GM23338 (cell line): ENCODE results near the gene CCND1. TPM values are rescaled to one million over a fixed set of nuclear protein-coding genes. Genes with fewer than 3 reads are reported as not detected.

Experiments used
- ATAC-seq: fragments of 200-7000 bp; cut with Tn5 transposase; 3 replicates; pipeline ENCODE4 v1.9.1; 2020
- DNase-seq: peaks from one replicate; pipeline ENCODE4 v3.0.0-alpha.2; 2015; ENCODE audit warnings: low spot score
- H2AFZ ChIP-seq: fragments of 200-600 bp; sonication (generic); 2 replicates; pipeline ENCODE4 v1.8.0; 2016; ENCODE audit warnings: antibody characterized with exemption, mild to moderate bottlenecking, moderate library complexity
- H3F3A ChIP-seq: fragments of 200-600 bp; sonication (generic); replicated peaks from 2 replicates; pipeline ENCODE4 v1.8.0; 2017; ENCODE audit warnings: antibody characterized with exemption, mixed run types, low read depth
- H3K27ac ChIP-seq: fragments of 200-600 bp; sonication (generic); 2 replicates; pipeline ENCODE4 v1.6.1; 2016; ENCODE audit warnings: low read depth
- H3K27me3 ChIP-seq: fragments of 200-600 bp; sonication (generic); 2 replicates; pipeline ENCODE4 v1.8.0; 2016; ENCODE audit warnings: mild to moderate bottlenecking, mixed run types, moderate library complexity; ENCODE audit not compliant: insufficient read depth
- H3K36me3 ChIP-seq: fragments of 200-600 bp; sonication (generic); 2 replicates; pipeline ENCODE4 v1.8.0; 2016; ENCODE audit warnings: mild to moderate bottlenecking; ENCODE audit not compliant: insufficient read depth
- H3K4me1 ChIP-seq: fragments of 200-600 bp; sonication (generic); 2 replicates; pipeline ENCODE4 v1.8.0; 2016; ENCODE audit warnings: mild to moderate bottlenecking, moderate library complexity; ENCODE audit not compliant: insufficient read depth
- H3K4me2 ChIP-seq: fragments of 200-600 bp; sonication (generic); 2 replicates; pipeline ENCODE4 v1.7.1; 2017; ENCODE audit warnings: mixed run types
- H3K4me3 ChIP-seq: fragments of 200-600 bp; sonication (generic); 2 replicates; pipeline ENCODE4 v1.6.1; 2016; ENCODE audit warnings: mixed run types
- H3K79me2 ChIP-seq: fragments of 200-600 bp; sonication (generic); replicated peaks from 2 replicates; pipeline ENCODE4 v1.8.0; 2017; ENCODE audit warnings: mild to moderate bottlenecking; ENCODE audit not compliant: insufficient read depth
- H3K9me2 ChIP-seq: fragments of 200-600 bp; sonication (generic); 2 replicates; pipeline ENCODE4 v1.8.0; 2017; ENCODE audit not compliant: insufficient read depth
- H4K20me1 ChIP-seq: fragments of 200-600 bp; sonication (generic); replicated peaks from 2 replicates; pipeline ENCODE4 v1.8.0; 2017; ENCODE audit warnings: mild to moderate bottlenecking; ENCODE audit not compliant: insufficient read depth
- H3K27ac Mint-ChIP-seq: 2 replicates; pipeline ENCODE4 v1.8.0; 2020; ENCODE audit warnings: inconsistent platforms, mild to moderate bottlenecking, moderate library complexity, mixed read lengths
- H3K27me3 Mint-ChIP-seq: 3 replicates; pipeline ENCODE4 v1.8.0; 2022; ENCODE audit warnings: low read depth, mild to moderate bottlenecking, moderate library complexity, mixed read lengths, inconsistent platforms; ENCODE audit not compliant: insufficient read depth, poor library complexity
- H3K36me3 Mint-ChIP-seq: 3 replicates; pipeline ENCODE4 v1.8.0; 2021; ENCODE audit warnings: low read depth, mild to moderate bottlenecking, inconsistent platforms, moderate library complexity, mixed read lengths
- H3K4me1 Mint-ChIP-seq: 3 replicates; pipeline ENCODE4 v1.8.0; 2020; ENCODE audit warnings: mild to moderate bottlenecking, inconsistent platforms, mixed read lengths
- H3K4me3 Mint-ChIP-seq: 3 replicates; pipeline ENCODE4 v1.8.0; 2021; ENCODE audit warnings: moderate library complexity, mild to moderate bottlenecking, inconsistent platforms, mixed read lengths
- H3K9me3 Mint-ChIP-seq: 3 replicates; pipeline ENCODE4 v1.8.0; 2020; ENCODE audit warnings: moderate library complexity, mild to moderate bottlenecking, inconsistent platforms, mixed read lengths
- CREB1 ChIP-seq: fragments of 250-450 bp; sonication (Bioruptor Pico); IDR thresholded peaks from 2 replicates; pipeline ENCODE4 v1.5.0; 2020; ENCODE audit warnings: low read depth, mild to moderate bottlenecking, moderate library complexity
- EZH2 ChIP-seq: fragments of 200-600 bp; sonication (generic); IDR thresholded peaks from one replicate; pipeline ENCODE4 v1.8.0; 2017; ENCODE audit warnings: antibody characterized with exemption, mild to moderate bottlenecking, low read depth; ENCODE audit not compliant: unreplicated experiment
- EZH2phosphoT487 ChIP-seq: fragments of 200-600 bp; sonication (generic); IDR thresholded peaks from one replicate; pipeline ENCODE4 v1.8.1; 2018; ENCODE audit warnings: antibody characterized with exemption; ENCODE audit not compliant: unreplicated experiment
- JUNB ChIP-seq: IDR thresholded peaks from one replicate; pipeline ENCODE4 v1.6.1; 2016; ENCODE audit warnings: antibody characterized with exemption; ENCODE audit not compliant: unreplicated experiment
- NANOG ChIP-seq: IDR thresholded peaks from 2 replicates; pipeline ENCODE4 v1.6.1; 2016; ENCODE audit warnings: antibody characterized with exemption, borderline replicate concordance
- POLR2AphosphoS5 ChIP-seq: IDR thresholded peaks from 2 replicates; pipeline ENCODE4 v1.6.1; 2016; ENCODE audit warnings: antibody characterized with exemption, low read depth
- STAT1 ChIP-seq: IDR thresholded peaks from one replicate; pipeline ENCODE4 v1.6.1; 2016; ENCODE audit warnings: antibody characterized with exemption; ENCODE audit not compliant: unreplicated experiment
- ZNF114 ChIP-seq: fragments of 250-450 bp; sonication (Bioruptor Pico); IDR thresholded peaks from 2 replicates; pipeline ENCODE4 v1.5.0; 2020; ENCODE audit warnings: mild to moderate bottlenecking, moderate library complexity
- ZNF331 ChIP-seq: fragments of 250-450 bp; sonication (Bioruptor Pico); IDR thresholded peaks from 2 replicates; pipeline ENCODE4 v1.5.0; 2020; ENCODE audit warnings: low read depth, mild to moderate bottlenecking, moderate library complexity
- polyA plus RNA-seq: library from polyadenylated mRNA; unstranded; fragments of >200 nt; fragmentation: Nextera tagmentation; extraction: Ambion mirVana; gene quantifications from 2 replicates; pipeline ENCODE4 v1.2.1, GENCODE V29; 2016
- total RNA-seq: library from RNA; depleted of rRNA; stranded (reverse); fragments of >200 nt; shearing (Covaris generic); gene quantifications from 2 replicates; pipeline ENCODE4 v1.2.3, GENCODE V29; 2014
- TF ChIP-seq, protein P1 (sequence below): fragments of 250-450 bp; sonication (Bioruptor Pico); IDR thresholded peaks from 2 replicates; pipeline ENCODE4 v1.5.0; 2020; ENCODE audit warnings: mild to moderate bottlenecking, moderate library complexity
- TF ChIP-seq, protein P2 (sequence below): IDR thresholded peaks from 2 replicates; pipeline ENCODE4 v1.6.1; 2016; ENCODE audit warnings: antibody characterized with exemption
- TF ChIP-seq, protein P3 (sequence below), 2 experiments: fragments of 200-600 bp in 1 of 2; sonication (generic) in 1 of 2; conservative IDR thresholded peaks; 2 replicates each; pipeline versions ENCODE4 v1.5.1 to v1.6.1; 2016 to 2017; ENCODE audit warnings: antibody characterized with exemption in 2 of 2, low read depth in 2 of 2, mild to moderate bottlenecking in 2 of 2, moderate library complexity in 1 of 2
- TF ChIP-seq, protein P4 (sequence below): IDR thresholded peaks from one replicate; pipeline ENCODE4 v1.6.1; 2018; ENCODE audit warnings: antibody characterized with exemption; ENCODE audit not compliant: unreplicated experiment

Gene CCND1
- total and polyA plus RNA-seq, 2 experiments from 2014 or later: 109 to 183 TPM

DNA sequence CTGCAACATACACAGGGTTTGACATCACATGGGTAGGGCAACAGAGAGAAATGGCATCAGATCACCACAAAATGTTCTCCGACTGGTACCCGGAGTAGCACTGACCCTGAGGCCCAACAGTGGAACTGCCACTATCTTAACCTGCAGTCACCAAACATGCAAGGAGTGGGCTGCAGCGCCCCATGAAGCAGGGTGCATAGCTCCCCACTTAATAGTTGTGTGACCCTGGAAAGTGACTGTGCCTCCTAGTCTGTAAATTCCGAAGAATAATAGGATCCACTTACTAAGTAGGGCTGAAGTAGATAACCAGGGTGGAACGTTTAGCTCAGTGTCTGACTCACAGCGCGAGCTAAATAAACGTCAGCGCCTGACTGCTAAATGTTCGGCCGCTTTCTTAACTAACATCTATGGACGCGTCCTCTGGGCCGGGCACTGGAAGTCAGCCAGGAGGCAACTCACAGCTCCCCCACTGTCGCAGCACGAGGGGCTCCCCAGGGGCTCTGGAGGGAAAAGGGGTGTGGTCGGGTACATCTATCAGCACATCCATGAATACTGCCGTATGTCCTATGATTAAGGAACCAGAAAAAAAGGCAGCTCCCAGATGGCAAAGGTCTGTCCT lies 33.4 kb downstream of the CCND1 start:
- no peak overlapping the region for H3K27ac Mint-ChIP-seq
- H3K9me2 ChIP-seq: no peaks in the 10 kb centered on the region
- H3K27me3 Mint-ChIP-seq: peaks cover 7% of the 10 kb centered on the region
- DNase-seq (peak; percentile 17), ATAC-seq (peak; percentile 6; the same call in 2 of the 3 replicates)
- no peaks in the 10 kb centered on the region for H3K27me3 ChIP-seq
- peaks cover 13% of the 10 kb centered on the region; the same call in 1 of the 2 replicates for H3F3A ChIP-seq
- H3K4me1 ChIP-seq: peaks cover 6% of the 10 kb centered on the region
- H3K36me3 ChIP-seq: peaks cover 1% of the 10 kb centered on the region; the same call in 1 of the 2 replicates
- H3K4me3 Mint-ChIP-seq: peak overlapping the region; percentile 91
- peaks cover 30% of the 10 kb centered on the region for H3K79me2 ChIP-seq
- no peak overlapping the region for H3K27ac ChIP-seq
- H4K20me1 ChIP-seq: peaks cover 4% of the 10 kb centered on the region; the same call in 1 of the 2 replicates
- H3K9me3 Mint-ChIP-seq: no peaks in the 10 kb centered on the region
- peak overlapping the region; percentile 99 for H3K4me2 ChIP-seq
- H3K4me1 Mint-ChIP-seq: peaks cover 10% of the 10 kb centered on the region; the same call in 2 of the 3 replicates
- H3K36me3 Mint-ChIP-seq: peaks cover 28% of the 10 kb centered on the region
- TF ChIP-seq, protein P1, sequence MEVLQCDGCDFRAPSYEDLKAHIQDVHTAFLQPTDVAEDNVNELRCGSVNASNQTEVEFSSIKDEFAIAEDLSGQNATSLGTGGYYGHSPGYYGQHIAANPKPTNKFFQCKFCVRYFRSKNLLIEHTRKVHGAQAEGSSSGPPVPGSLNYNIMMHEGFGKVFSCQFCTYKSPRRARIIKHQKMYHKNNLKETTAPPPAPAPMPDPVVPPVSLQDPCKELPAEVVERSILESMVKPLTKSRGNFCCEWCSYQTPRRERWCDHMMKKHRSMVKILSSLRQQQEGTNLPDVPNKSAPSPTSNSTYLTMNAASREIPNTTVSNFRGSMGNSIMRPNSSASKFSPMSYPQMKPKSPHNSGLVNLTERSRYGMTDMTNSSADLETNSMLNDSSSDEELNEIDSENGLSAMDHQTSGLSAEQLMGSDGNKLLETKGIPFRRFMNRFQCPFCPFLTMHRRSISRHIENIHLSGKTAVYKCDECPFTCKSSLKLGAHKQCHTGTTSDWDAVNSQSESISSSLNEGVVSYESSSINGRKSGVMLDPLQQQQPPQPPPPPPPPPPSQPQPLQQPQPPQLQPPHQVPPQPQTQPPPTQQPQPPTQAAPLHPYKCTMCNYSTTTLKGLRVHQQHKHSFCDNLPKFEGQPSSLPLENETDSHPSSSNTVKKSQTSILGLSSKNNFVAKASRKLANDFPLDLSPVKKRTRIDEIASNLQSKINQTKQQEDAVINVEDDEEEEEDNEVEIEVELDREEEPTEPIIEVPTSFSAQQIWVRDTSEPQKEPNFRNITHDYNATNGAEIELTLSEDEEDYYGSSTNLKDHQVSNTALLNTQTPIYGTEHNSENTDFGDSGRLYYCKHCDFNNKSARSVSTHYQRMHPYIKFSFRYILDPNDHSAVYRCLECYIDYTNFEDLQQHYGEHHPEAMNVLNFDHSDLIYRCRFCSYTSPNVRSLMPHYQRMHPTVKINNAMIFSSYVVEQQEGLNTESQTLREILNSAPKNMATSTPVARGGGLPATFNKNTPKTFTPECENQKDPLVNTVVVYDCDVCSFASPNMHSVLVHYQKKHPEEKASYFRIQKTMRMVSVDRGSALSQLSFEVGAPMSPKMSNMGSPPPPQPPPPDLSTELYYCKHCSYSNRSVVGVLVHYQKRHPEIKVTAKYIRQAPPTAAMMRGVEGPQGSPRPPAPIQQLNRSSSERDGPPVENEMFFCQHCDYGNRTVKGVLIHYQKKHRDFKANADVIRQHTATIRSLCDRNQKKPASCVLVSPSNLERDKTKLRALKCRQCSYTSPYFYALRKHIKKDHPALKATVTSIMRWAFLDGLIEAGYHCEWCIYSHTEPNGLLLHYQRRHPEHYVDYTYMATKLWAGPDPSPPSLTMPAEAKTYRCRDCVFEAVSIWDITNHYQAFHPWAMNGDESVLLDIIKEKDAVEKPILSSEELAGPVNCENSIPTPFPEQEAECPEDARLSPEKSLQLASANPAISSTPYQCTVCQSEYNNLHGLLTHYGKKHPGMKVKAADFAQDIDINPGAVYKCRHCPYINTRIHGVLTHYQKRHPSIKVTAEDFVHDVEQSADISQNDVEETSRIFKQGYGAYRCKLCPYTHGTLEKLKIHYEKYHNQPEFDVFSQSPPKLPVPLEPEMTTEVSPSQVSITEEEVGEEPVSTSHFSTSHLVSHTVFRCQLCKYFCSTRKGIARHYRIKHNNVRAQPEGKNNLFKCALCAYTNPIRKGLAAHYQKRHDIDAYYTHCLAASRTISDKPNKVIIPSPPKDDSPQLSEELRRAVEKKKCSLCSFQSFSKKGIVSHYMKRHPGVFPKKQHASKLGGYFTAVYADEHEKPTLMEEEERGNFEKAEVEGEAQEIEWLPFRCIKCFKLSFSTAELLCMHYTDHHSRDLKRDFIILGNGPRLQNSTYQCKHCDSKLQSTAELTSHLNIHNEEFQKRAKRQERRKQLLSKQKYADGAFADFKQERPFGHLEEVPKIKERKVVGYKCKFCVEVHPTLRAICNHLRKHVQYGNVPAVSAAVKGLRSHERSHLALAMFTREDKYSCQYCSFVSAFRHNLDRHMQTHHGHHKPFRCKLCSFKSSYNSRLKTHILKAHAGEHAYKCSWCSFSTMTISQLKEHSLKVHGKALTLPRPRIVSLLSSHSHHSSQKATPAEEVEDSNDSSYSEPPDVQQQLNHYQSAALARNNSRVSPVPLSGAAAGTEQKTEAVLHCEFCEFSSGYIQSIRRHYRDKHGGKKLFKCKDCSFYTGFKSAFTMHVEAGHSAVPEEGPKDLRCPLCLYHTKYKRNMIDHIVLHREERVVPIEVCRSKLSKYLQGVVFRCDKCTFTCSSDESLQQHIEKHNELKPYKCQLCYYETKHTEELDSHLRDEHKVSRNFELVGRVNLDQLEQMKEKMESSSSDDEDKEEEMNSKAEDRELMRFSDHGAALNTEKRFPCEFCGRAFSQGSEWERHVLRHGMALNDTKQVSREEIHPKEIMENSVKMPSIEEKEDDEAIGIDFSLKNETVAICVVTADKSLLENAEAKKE (CRISPR knock-in tag): no peak
- TF ChIP-seq, protein P2, sequence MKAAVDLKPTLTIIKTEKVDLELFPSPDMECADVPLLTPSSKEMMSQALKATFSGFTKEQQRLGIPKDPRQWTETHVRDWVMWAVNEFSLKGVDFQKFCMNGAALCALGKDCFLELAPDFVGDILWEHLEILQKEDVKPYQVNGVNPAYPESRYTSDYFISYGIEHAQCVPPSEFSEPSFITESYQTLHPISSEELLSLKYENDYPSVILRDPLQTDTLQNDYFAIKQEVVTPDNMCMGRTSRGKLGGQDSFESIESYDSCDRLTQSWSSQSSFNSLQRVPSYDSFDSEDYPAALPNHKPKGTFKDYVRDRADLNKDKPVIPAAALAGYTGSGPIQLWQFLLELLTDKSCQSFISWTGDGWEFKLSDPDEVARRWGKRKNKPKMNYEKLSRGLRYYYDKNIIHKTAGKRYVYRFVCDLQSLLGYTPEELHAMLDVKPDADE: no peak
- TF ChIP-seq EZH2: no peak
- no peak for TF ChIP-seq NANOG
- TF ChIP-seq POLR2AphosphoS5: no peak
- TF ChIP-seq STAT1: no peak
- TF ChIP-seq, protein P3, sequence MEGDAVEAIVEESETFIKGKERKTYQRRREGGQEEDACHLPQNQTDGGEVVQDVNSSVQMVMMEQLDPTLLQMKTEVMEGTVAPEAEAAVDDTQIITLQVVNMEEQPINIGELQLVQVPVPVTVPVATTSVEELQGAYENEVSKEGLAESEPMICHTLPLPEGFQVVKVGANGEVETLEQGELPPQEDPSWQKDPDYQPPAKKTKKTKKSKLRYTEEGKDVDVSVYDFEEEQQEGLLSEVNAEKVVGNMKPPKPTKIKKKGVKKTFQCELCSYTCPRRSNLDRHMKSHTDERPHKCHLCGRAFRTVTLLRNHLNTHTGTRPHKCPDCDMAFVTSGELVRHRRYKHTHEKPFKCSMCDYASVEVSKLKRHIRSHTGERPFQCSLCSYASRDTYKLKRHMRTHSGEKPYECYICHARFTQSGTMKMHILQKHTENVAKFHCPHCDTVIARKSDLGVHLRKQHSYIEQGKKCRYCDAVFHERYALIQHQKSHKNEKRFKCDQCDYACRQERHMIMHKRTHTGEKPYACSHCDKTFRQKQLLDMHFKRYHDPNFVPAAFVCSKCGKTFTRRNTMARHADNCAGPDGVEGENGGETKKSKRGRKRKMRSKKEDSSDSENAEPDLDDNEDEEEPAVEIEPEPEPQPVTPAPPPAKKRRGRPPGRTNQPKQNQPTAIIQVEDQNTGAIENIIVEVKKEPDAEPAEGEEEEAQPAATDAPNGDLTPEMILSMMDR (conservative IDR thresholded peaks at IDR 0.05; ENCODE audit: low read depth in 2 of 2): no peak
- no peak for TF ChIP-seq EZH2phosphoT487
- TF ChIP-seq ZNF331 (CRISPR knock-in tag): no peak
- TF ChIP-seq CREB1 (CRISPR knock-in tag): no peak
- no peak for TF ChIP-seq ZNF114 (CRISPR knock-in tag)
- TF ChIP-seq JUNB: no peak
- TF ChIP-seq, protein P4, sequence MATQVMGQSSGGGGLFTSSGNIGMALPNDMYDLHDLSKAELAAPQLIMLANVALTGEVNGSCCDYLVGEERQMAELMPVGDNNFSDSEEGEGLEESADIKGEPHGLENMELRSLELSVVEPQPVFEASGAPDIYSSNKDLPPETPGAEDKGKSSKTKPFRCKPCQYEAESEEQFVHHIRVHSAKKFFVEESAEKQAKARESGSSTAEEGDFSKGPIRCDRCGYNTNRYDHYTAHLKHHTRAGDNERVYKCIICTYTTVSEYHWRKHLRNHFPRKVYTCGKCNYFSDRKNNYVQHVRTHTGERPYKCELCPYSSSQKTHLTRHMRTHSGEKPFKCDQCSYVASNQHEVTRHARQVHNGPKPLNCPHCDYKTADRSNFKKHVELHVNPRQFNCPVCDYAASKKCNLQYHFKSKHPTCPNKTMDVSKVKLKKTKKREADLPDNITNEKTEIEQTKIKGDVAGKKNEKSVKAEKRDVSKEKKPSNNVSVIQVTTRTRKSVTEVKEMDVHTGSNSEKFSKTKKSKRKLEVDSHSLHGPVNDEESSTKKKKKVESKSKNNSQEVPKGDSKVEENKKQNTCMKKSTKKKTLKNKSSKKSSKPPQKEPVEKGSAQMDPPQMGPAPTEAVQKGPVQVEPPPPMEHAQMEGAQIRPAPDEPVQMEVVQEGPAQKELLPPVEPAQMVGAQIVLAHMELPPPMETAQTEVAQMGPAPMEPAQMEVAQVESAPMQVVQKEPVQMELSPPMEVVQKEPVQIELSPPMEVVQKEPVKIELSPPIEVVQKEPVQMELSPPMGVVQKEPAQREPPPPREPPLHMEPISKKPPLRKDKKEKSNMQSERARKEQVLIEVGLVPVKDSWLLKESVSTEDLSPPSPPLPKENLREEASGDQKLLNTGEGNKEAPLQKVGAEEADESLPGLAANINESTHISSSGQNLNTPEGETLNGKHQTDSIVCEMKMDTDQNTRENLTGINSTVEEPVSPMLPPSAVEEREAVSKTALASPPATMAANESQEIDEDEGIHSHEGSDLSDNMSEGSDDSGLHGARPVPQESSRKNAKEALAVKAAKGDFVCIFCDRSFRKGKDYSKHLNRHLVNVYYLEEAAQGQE: no peak
- peak overlapping the region; percentile 92 for H3K4me3 ChIP-seq
- no peak overlapping the region for H2AFZ ChIP-seq
